ENCODE measurements around the gene PHF21A.
"Not testable (repeated sequence)": the region's sequence is repeated elsewhere in the genome, so short reads cannot be mapped to it uniquely, and the experiment has no call there.

Gene PHF21A

GRCh38 chr11:45917623-45918330 lies 203.5 kb downstream of the PHF21A start, which contains the start of gene PEX16:
TSS of gene PEX16 (minus strand) at chr11:45917877. CDS start at chr11:45917811, 66 bp downstream.
- in situ Hi-C loops (cut with MboI; ENCODE audit: low pct_unique_long_range_greater_than_20kb, low sequenced_read_pairs) = no loop called here
- peak; percentile 97 for DNase-seq

- in situ Hi-C loops (cut with MboI; ENCODE audit: low pct_unique_long_range_greater_than_20kb, low sequenced_read_pairs) = no loop called here
- no peak for DNase-seq
Observed at GRCh38 chr11:45917286-45917622, 204.0 kb downstream of the PHF21A start.

- no peak for DNase-seq
- in situ Hi-C loops (cut with MboI; ENCODE audit: low pct_unique_long_range_greater_than_20kb, low sequenced_read_pairs) = no loop called here
Observed at GRCh38 chr11:45915446-45915845, 205.8 kb downstream of the PHF21A start.

- no peak for DNase-seq
- in situ Hi-C loops (cut with MboI; ENCODE audit: low pct_unique_long_range_greater_than_20kb, low sequenced_read_pairs) = no loop called here
Observed at GRCh38 chr11:45913942-45914635, 207.2 kb downstream of the PHF21A start.

- DNase-seq = no peak
- in situ Hi-C loops (cut with MboI; ENCODE audit: low pct_unique_long_range_greater_than_20kb, low sequenced_read_pairs) = no loop called here
Observed at GRCh38 chr11:45913514-45913913, 207.7 kb downstream of the PHF21A start.

GRCh38 chr11:45910623-45911022 lies 210.6 kb downstream of the PHF21A start:
- no peak for DNase-seq

GRCh38 chr11:45909594-45910475 lies 211.4 kb downstream of the PHF21A start:
- no peak for DNase-seq
- in situ Hi-C loops (cut with MboI; ENCODE audit: low pct_unique_long_range_greater_than_20kb, low sequenced_read_pairs) = no loop called here

More at GRCh38 chr11:45910623-45911022, 210.6 kb downstream of the PHF21A start:
- in situ Hi-C loops (cut with MboI; ENCODE audit: low pct_unique_long_range_greater_than_20kb, low sequenced_read_pairs) = no loop called here

GRCh38 chr11:45907911-45908370 lies 213.3 kb downstream of the PHF21A start:
- in situ Hi-C loops (cut with MboI; ENCODE audit: low pct_unique_long_range_greater_than_20kb, low sequenced_read_pairs) = no loop called here
- no peak for DNase-seq

- DNase-seq = no peak
- in situ Hi-C loops (cut with MboI; ENCODE audit: low pct_unique_long_range_greater_than_20kb, low sequenced_read_pairs) = no loop called here
Observed at GRCh38 chr11:45906965-45907611, 214.2 kb downstream of the PHF21A start, which contains the start of gene FREY1. TSS of gene FREY1 (minus strand) at chr11:45907271. CDS start at chr11:45907245, 26 bp downstream.

- DNase-seq = no peak
- in situ Hi-C loops (cut with MboI; ENCODE audit: low pct_unique_long_range_greater_than_20kb, low sequenced_read_pairs) = no loop called here
Observed at GRCh38 chr11:45906096-45906682, 215.1 kb downstream of the PHF21A start.

GRCh38 chr11:45905576-45905975 lies 215.7 kb downstream of the PHF21A start:
- in situ Hi-C loops (cut with MboI; ENCODE audit: low pct_unique_long_range_greater_than_20kb, low sequenced_read_pairs); DNase-seq: not testable (repeated sequence)

- no peak for DNase-seq
- in situ Hi-C loops (cut with MboI; ENCODE audit: low pct_unique_long_range_greater_than_20kb, low sequenced_read_pairs) = no loop called here
Observed at GRCh38 chr11:45905095-45905494, 216.2 kb downstream of the PHF21A start.

- DNase-seq = no peak
- in situ Hi-C loops (cut with MboI; ENCODE audit: low pct_unique_long_range_greater_than_20kb, low sequenced_read_pairs) = no loop called here
Observed at GRCh38 chr11:45904309-45904915, 216.8 kb downstream of the PHF21A start.

- in situ Hi-C loops (cut with MboI; ENCODE audit: low pct_unique_long_range_greater_than_20kb, low sequenced_read_pairs) = no loop called here
Observed at GRCh38 chr11:45902452-45903380, 218.5 kb downstream of the PHF21A start.

GRCh38 chr11:45901626-45902025 lies 219.6 kb downstream of the PHF21A start:
- no peak for DNase-seq
- in situ Hi-C loops (cut with MboI; ENCODE audit: low pct_unique_long_range_greater_than_20kb, low sequenced_read_pairs) = no loop called here

More at GRCh38 chr11:45902452-45903380, 218.5 kb downstream of the PHF21A start:
- DNase-seq = no peak

- no peak for DNase-seq
- in situ Hi-C loops (cut with MboI; ENCODE audit: low pct_unique_long_range_greater_than_20kb, low sequenced_read_pairs) = no loop called here
Observed at GRCh38 chr11:45900916-45901617, 220.2 kb downstream of the PHF21A start.
